MM.1S (cell line): ENCODE data around the gene GJC1.
A peak's percentile ranks its signal among the peaks of the same experiment; 100 is the strongest.

ENCODE experiments used
- DNase-seq: peaks from one replicate; pipeline ENCODE4 v3.0.0-alpha.2; 2015
- H2AFZ ChIP-seq: fragments of 300-600 bp; sonication (generic); 2 replicates; pipeline ENCODE4 v1.6.0; 2016; ENCODE audit warnings: antibody characterized with exemption, low read length
- H3F3A ChIP-seq: fragments of 300-600 bp; sonication (generic); 2 replicates; pipeline ENCODE4 v1.6.1; 2016; ENCODE audit warnings: mild to moderate bottlenecking, antibody characterized with exemption, low read length, moderate library complexity, mixed read lengths; ENCODE audit not compliant: insufficient read depth
- H3K27ac ChIP-seq: fragments of 300-600 bp; sonication (generic); 2 replicates; pipeline ENCODE4 v1.5.1; 2016; ENCODE audit warnings: mild to moderate bottlenecking, low read length
- H3K27me3 ChIP-seq: fragments of 300-600 bp; sonication (generic); replicated peaks from 2 replicates; pipeline ENCODE4 v1.6.0; 2016; ENCODE audit warnings: low read length; ENCODE audit not compliant: insufficient read depth
- H3K36me3 ChIP-seq: fragments of 300-600 bp; sonication (generic); replicated peaks from 2 replicates; pipeline ENCODE4 v1.6.1; 2016; ENCODE audit warnings: mild to moderate bottlenecking, low read length, mixed read lengths; ENCODE audit not compliant: insufficient read depth
- H3K4me1 ChIP-seq: fragments of 300-600 bp; sonication (generic); 2 replicates; pipeline ENCODE4 v1.6.1; 2016; ENCODE audit warnings: low read length, mixed read lengths
- H3K4me2 ChIP-seq: fragments of 300-600 bp; sonication (generic); 2 replicates; pipeline ENCODE4 v1.6.0; 2016; ENCODE audit warnings: low read depth, low read length
- H3K4me3 ChIP-seq: fragments of 300-600 bp; sonication (generic); 2 replicates; pipeline ENCODE4 v1.5.1; 2016; ENCODE audit warnings: low read length, mixed read lengths
- H3K79me2 ChIP-seq: fragments of 300-600 bp; sonication (generic); 2 replicates; pipeline ENCODE4 v1.6.1; 2016; ENCODE audit warnings: mixed run types, low read length, mixed read lengths
- H3K9ac ChIP-seq: fragments of 300-600 bp; sonication (generic); 2 replicates; pipeline ENCODE4 v1.6.1; 2016; ENCODE audit warnings: low read length, mixed read lengths
- H3K9me2 ChIP-seq: fragments of 300-600 bp; sonication (generic); replicated peaks from 2 replicates; pipeline ENCODE4 v1.6.1; 2016; ENCODE audit warnings: mild to moderate bottlenecking, low read length, mixed read lengths; ENCODE audit not compliant: insufficient read depth
- H3K9me3 ChIP-seq: fragments of 300-600 bp; sonication (generic); replicated peaks from 2 replicates; pipeline ENCODE4 v1.6.1; 2016; ENCODE audit warnings: mild to moderate bottlenecking, low read length, mixed read lengths; ENCODE audit not compliant: insufficient read depth
- H4K20me1 ChIP-seq: fragments of 300-600 bp; sonication (generic); 2 replicates; pipeline ENCODE4 v1.6.1; 2016; ENCODE audit warnings: mild to moderate bottlenecking, low read length, moderate library complexity, mixed read lengths; ENCODE audit not compliant: insufficient read depth
- CTCF ChIP-seq: fragments of 300-600 bp; sonication (generic); IDR thresholded peaks from 2 replicates; pipeline ENCODE4 v1.5.1; 2016; ENCODE audit warnings: antibody characterized with exemption, low read length, mixed read lengths
- EZH2 ChIP-seq: fragments of 300-600 bp; sonication (generic); optimal IDR thresholded peaks from 2 replicates; pipeline ENCODE3; 2017; ENCODE audit warnings: low read depth, mild to moderate bottlenecking, antibody characterized with exemption, low read length, mixed read lengths
- EZH2phosphoT487 ChIP-seq: fragments of 300-600 bp; sonication (generic); IDR thresholded peaks from 2 replicates; pipeline ENCODE4 v1.6.1; 2018; ENCODE audit warnings: antibody characterized with exemption, low read length

The GJC1 gene

GRCh38 chr17:44865231-44865660, 35.2 kb upstream of the GJC1 start:
- peak; percentile 83 for TF ChIP-seq CTCF
- no peak for TF ChIP-seq EZH2phosphoT487
- no peaks in the 10 kb centered on the region for H3K9me2 ChIP-seq
- peak; percentile 72 for DNase-seq
- no peaks in the 10 kb centered on the region for H3F3A ChIP-seq
- H4K20me1 ChIP-seq, result no peaks in the 10 kb centered on the region
- no peak overlapping the region for H3K9ac ChIP-seq
- no peak overlapping the region for H3K4me3 ChIP-seq
- no peaks in the 10 kb centered on the region for H3K27me3 ChIP-seq
- no peak overlapping the region for H2AFZ ChIP-seq
- H3K79me2 ChIP-seq, result no peaks in the 10 kb centered on the region
- no peak overlapping the region for H3K4me2 ChIP-seq
- no peaks in the 10 kb centered on the region; the same call in 1 of the 2 replicates for H3K36me3 ChIP-seq
- H3K27ac ChIP-seq, result no peak overlapping the region
- no peaks in the 10 kb centered on the region for H3K9me3 ChIP-seq
- no peaks in the 10 kb centered on the region for H3K4me1 ChIP-seq

- Histone ChIP-seq H3K9me3 (no peaks in the 10 kb centered on the region), H3F3A (no peaks in the 10 kb centered on the region), H3K4me1 (no peaks in the 10 kb centered on the region), H4K20me1 (no peaks in the 10 kb centered on the region), H3K9ac (no peak overlapping the region), H3K36me3 (no peaks in the 10 kb centered on the region; the same call in 1 of the 2 replicates), H3K4me3 (no peak overlapping the region), H2AFZ (no peak overlapping the region), H3K79me2 (no peaks in the 10 kb centered on the region), H3K4me2 (no peak overlapping the region), H3K9me2 (no peaks in the 10 kb centered on the region), H3K27ac (no peak overlapping the region), H3K27me3 (no peaks in the 10 kb centered on the region)
- no peak for DNase-seq
- TF ChIP-seq CTCF, result no peak
- no peak for TF ChIP-seq EZH2
- no peak for TF ChIP-seq EZH2phosphoT487
Observed at GRCh38 chr17:44864831-44865230, 34.7 kb upstream of the GJC1 start.

GRCh38 chr17:44863061-44863918, 33.2 kb upstream of the GJC1 start:
- DNase-seq, result no peak
- Histone ChIP-seq H3K36me3 (no peaks in the 10 kb centered on the region; the same call in 1 of the 2 replicates), H3K9ac (no peak overlapping the region), H3K9me2 (no peaks in the 10 kb centered on the region), H3F3A (no peaks in the 10 kb centered on the region), H3K4me3 (no peak overlapping the region), H3K4me1 (no peaks in the 10 kb centered on the region), H3K9me3 (no peaks in the 10 kb centered on the region), H2AFZ (no peak overlapping the region), H3K4me2 (no peak overlapping the region), H4K20me1 (no peaks in the 10 kb centered on the region), H3K79me2 (no peaks in the 10 kb centered on the region), H3K27ac (no peak overlapping the region), H3K27me3 (no peaks in the 10 kb centered on the region)
- no peak for TF ChIP-seq CTCF
- TF ChIP-seq EZH2phosphoT487, result no peak
- TF ChIP-seq EZH2, result no peak
